HCT116 (cell line): Measurements from ENCODE around the gene SYCP2. TPM values are rescaled to one million over a fixed set of nuclear protein-coding genes. Genes with fewer than 3 reads are reported as not detected.

Source experiments
- ATAC-seq: fragments of 200-7000 bp; cut with Tn5 transposase; 2 replicates; pipeline ENCODE4 v1.9.1; 2020; ENCODE audit warnings: mild to moderate bottlenecking, moderate library complexity
- BruUV-seq: library from RNA; stranded (reverse); fragments of 400-500 nt; replicated peaks from 2 replicates; lab custom pipeline; 2021; lab: Mats Ljungman, UMichigan
- CTCF ChIA-PET: fragments of 300-600 bp; sonication (Branson Sonifier 250); formaldehyde crosslinking; loops from one replicate; lab custom pipeline; 2021; ENCODE audit warnings: antibody characterized with exemption; lab: Charles Lee
- POLR2A ChIA-PET: fragments of 300-600, 350-600 bp; sonication (Branson Sonifier 250); formaldehyde crosslinking; loops from one replicate; lab custom pipeline; 2021; ENCODE audit warnings: antibody characterized with exemption; lab: Charles Lee
- RAD21 ChIA-PET, 2 experiments: fragments of 300-600 bp; sonication (Branson Sonifier 250); formaldehyde crosslinking; loops; one replicate each; lab custom pipeline; 2023; ENCODE audit warnings: low total read pairs in 2 of 2; ENCODE audit not compliant: uncharacterized antibody in 2 of 2, unreplicated experiment in 2 of 2, low non-redundant PET in 1 of 2; lab: Charles Lee
- DNase-seq: peaks from one replicate; pipeline ENCODE4 v3.0.0-alpha.2; 2010; ENCODE audit warnings: low read depth, low spot score
- H2AFZ ChIP-seq: fragments of 200-600 bp; shearing (Covaris generic), sonication (generic); 2 replicates; pipeline ENCODE4 v1.6.1; 2017; ENCODE audit warnings: low read depth, mixed run types, mixed read lengths, antibody characterized with exemption, low read length; ENCODE audit not compliant: poor library complexity, severe bottlenecking
- H3K27ac ChIP-seq: 2 replicates; pipeline ENCODE4 v1.5.1; 2012; ENCODE audit warnings: low read depth, low read length
- H3K27me3 ChIP-seq: fragments of 200-600 bp; sonication (generic); 2 replicates; pipeline ENCODE4 v1.6.1; 2016; ENCODE audit warnings: mixed run types, low read length, mixed read lengths; ENCODE audit not compliant: insufficient read depth
- H3K36me3 ChIP-seq, 2 experiments: fragments of 200-500 bp in 1 of 2; fragments of 200-600 bp in 1 of 2; sonication (Bioruptor generic) in 1 of 2; sonication (generic) in 1 of 2; 2 replicates each; pipeline versions ENCODE4 v1.5.1 to v1.6.1; 2014 to 2016; ENCODE audit warnings: low read length in 2 of 2, inconsistent platforms in 1 of 2, mixed read lengths in 1 of 2, mixed run types in 1 of 2; ENCODE audit not compliant: insufficient read depth in 2 of 2, control insufficient read depth in 1 of 2
- H3K4me1 ChIP-seq, 2 experiments: fragments of 200-600 bp in 1 of 2; sonication (generic) in 1 of 2; 2 replicates each; pipeline versions ENCODE4 v1.5.1 to v1.6.1; 2012 to 2017; ENCODE audit warnings: low read length in 2 of 2, inconsistent platforms in 1 of 2, mild to moderate bottlenecking in 1 of 2, mixed read lengths in 1 of 2, mixed run types in 1 of 2, moderate library complexity in 1 of 2; ENCODE audit not compliant: insufficient read depth in 2 of 2, control insufficient read depth in 1 of 2
- H3K4me2 ChIP-seq: fragments of 200-600 bp; sonication (generic); 2 replicates; pipeline ENCODE4 v1.6.1; 2017; ENCODE audit warnings: mixed run types, low read length, mixed read lengths
- H3K4me3 ChIP-seq, 2 experiments: fragments of 200-600 bp in 1 of 2; sonication (generic) in 1 of 2; replicated peaks in 1 of 2; 2 replicates each; pipeline ENCODE4 v1.5.1; 2011 to 2016; ENCODE audit warnings: low read length in 2 of 2, control low read depth in 1 of 2, low read depth in 1 of 2, mild to moderate bottlenecking in 1 of 2, mixed read lengths in 1 of 2, mixed run types in 1 of 2
- H3K79me2 ChIP-seq: fragments of 200-600 bp; sonication (generic); 2 replicates; pipeline ENCODE4 v1.6.1; 2017; ENCODE audit warnings: mild to moderate bottlenecking, mixed run types, low read length, moderate library complexity, mixed read lengths; ENCODE audit not compliant: insufficient read depth
- H3K9ac ChIP-seq: fragments of 200-600 bp; sonication (generic); 2 replicates; pipeline ENCODE4 v1.6.1; 2016; ENCODE audit warnings: low read length, mixed read lengths
- H3K9me2 ChIP-seq: fragments of 200-600 bp; sonication (generic), shearing (Covaris generic); 2 replicates; pipeline ENCODE4 v1.6.1; 2017; ENCODE audit warnings: mixed run types, mild to moderate bottlenecking, moderate library complexity; ENCODE audit not compliant: insufficient read depth
- H3K9me3 ChIP-seq, 2 experiments: fragments of 200-500 bp in 1 of 2; fragments of 200-600 bp in 1 of 2; sonication (Bioruptor generic) in 1 of 2; sonication (generic) in 1 of 2; 2 replicates each; pipeline ENCODE4 v1.6.1; 2014 to 2017; ENCODE audit warnings: low read length in 2 of 2, mixed read lengths in 2 of 2, inconsistent platforms in 1 of 2, low read depth in 1 of 2, mild to moderate bottlenecking in 1 of 2, mixed run types in 1 of 2, moderate library complexity in 1 of 2; ENCODE audit not compliant: control insufficient read depth in 1 of 2, insufficient read depth in 1 of 2
- H4K20me1 ChIP-seq: fragments of 200-600 bp; sonication (generic), shearing (Covaris generic); 2 replicates; pipeline ENCODE4 v1.6.1; 2017; ENCODE audit warnings: mixed run types, mild to moderate bottlenecking, moderate library complexity; ENCODE audit not compliant: insufficient read depth
- ATF3 ChIP-seq: IDR thresholded peaks from 2 replicates; pipeline ENCODE4 v1.6.1; 2012
- CTCF ChIP-seq, 3 experiments: fragments of 200-600 bp in 1 of 3; sonication (generic) in 1 of 3; IDR thresholded peaks in 2 of 3; conservative IDR thresholded peaks in 1 of 3; 2 replicates each; pipeline ENCODE4 v1.5.1; 2012 to 2017; ENCODE audit warnings: low read depth in 2 of 3, low read length in 2 of 3, antibody characterized with exemption in 1 of 3, borderline replicate concordance in 1 of 3, control low read depth in 1 of 3, mild to moderate bottlenecking in 1 of 3, mixed read lengths in 1 of 3, mixed run types in 1 of 3, moderate library complexity in 1 of 3; ENCODE audit not compliant: insufficient read depth in 1 of 3
- FOSL1 ChIP-seq: IDR thresholded peaks from 2 replicates; pipeline ENCODE4 v1.6.1; 2012; ENCODE audit warnings: low read depth
- MAX ChIP-seq: IDR thresholded peaks from 2 replicates; pipeline ENCODE4 v1.6.1; 2012
- RAD21 ChIP-seq: IDR thresholded peaks from 2 replicates; pipeline ENCODE4 v1.6.1; 2012; ENCODE audit warnings: low read depth, mild to moderate bottlenecking
- SIN3A ChIP-seq: IDR thresholded peaks from 2 replicates; pipeline ENCODE4 v1.6.1; 2012; ENCODE audit warnings: low read depth
- SRF ChIP-seq: IDR thresholded peaks from 2 replicates; pipeline ENCODE4 v1.6.1; 2012; ENCODE audit warnings: low read depth
- ZNF274 ChIP-seq: fragments of 200-500 bp; sonication (Bioruptor generic); IDR thresholded peaks from 2 replicates; pipeline ENCODE4 v1.6.1; 2014; ENCODE audit warnings: mild to moderate bottlenecking, low read depth, low read length, inconsistent platforms
- intact Hi-C: fragments of 100-400 bp; cut with micrococcal nuclease; formaldehyde crosslinking; loops from 2 replicates; pipeline ENCODE4 v1.10.0; 2022
- total RNA-seq: library from RNA; stranded (reverse); gene quantifications from one replicate; pipeline ENCODE4 v1.2.1, GENCODE V29; 2021; ENCODE audit not compliant: unreplicated experiment

The SYCP2 gene
- total RNA-seq, 1 experiment from 2014 or later: 0.59 TPM

DNA sequence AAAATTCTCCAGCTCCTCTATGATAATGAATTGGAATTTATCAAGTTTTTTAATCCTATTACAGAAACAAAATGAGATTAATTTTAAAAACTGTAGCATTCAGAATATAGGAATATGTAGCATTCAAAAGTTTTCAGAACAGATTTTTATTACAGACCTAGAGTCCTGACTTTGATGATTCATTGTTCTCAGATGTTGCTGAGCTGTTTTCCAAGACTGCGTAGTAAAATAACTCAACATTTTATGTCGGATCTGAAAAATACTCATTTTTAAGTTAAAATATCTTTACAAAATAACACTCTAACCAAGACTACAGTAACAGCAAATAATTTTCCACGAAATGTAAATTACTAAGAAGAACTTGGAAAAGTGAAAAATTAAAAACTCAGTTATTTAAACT lies 67.1 kb downstream of the SYCP2 start:
- ChIA-PET RAD21 (no interaction called here), POLR2A (no interaction called here), CTCF (no interaction called here)
- Histone ChIP-seq H3K36me3 (no peaks in the 10 kb centered on the region), H3K27ac (no peak overlapping the region), H3K9ac (no peak overlapping the region), H3K9me2 (no peaks in the 10 kb centered on the region), H2AFZ (no peak overlapping the region), H3K4me1 (no peaks in the 10 kb centered on the region), H3K79me2 (no peaks in the 10 kb centered on the region), H3K27me3 (peaks cover 43% of the 10 kb centered on the region), H3K4me3 (no peak overlapping the region), H3K9me3 (no peaks in the 10 kb centered on the region), H3K4me2 (no peak overlapping the region), H4K20me1 (no peaks in the 10 kb centered on the region)
- TF ChIP-seq CTCF (IDR thresholded peaks at IDR 0.05 in 2 of 3, conservative IDR thresholded peaks at IDR 0.05 in 1 of 3; ENCODE audit: borderline replicate concordance in 1 of 3, insufficient read depth in 1 of 3, low read depth in 2 of 3, low read length in 2 of 3) (no peak), SIN3A (no peak), ZNF274 (no peak), FOSL1 (no peak), MAX (no peak), RAD21 (no peak), SRF (no peak), ATF3 (no peak)
- intact Hi-C loops: no loop called here
- no TSS peak for BruUV-seq
- ATAC-seq: no peak
- no peak for DNase-seq
